Activated naive CD8-positive, alpha-beta T cell (primary cell): ENCODE measurements around the gene BCL11A.

Source experiments
- H3K27ac Mint-ChIP-seq: one replicate; pipeline ENCODE4 v1.8.0; 2021; ENCODE audit warnings: mixed read lengths
- H3K27me3 Mint-ChIP-seq: one replicate; pipeline ENCODE4 v1.8.0; 2021; ENCODE audit warnings: mixed read lengths
- H3K36me3 Mint-ChIP-seq: one replicate; pipeline ENCODE4 v1.8.0; 2021; ENCODE audit warnings: mixed read lengths
- H3K4me1 Mint-ChIP-seq: one replicate; pipeline ENCODE4 v1.8.0; 2021; ENCODE audit warnings: low read depth, mixed read lengths
- H3K4me3 Mint-ChIP-seq: one replicate; pipeline ENCODE4 v1.8.0; 2021; ENCODE audit warnings: mild to moderate bottlenecking, mixed read lengths
- H3K9me3 Mint-ChIP-seq: one replicate; pipeline ENCODE4 v1.8.0; 2021; ENCODE audit warnings: low read depth, mixed read lengths

The BCL11A gene

DNA sequence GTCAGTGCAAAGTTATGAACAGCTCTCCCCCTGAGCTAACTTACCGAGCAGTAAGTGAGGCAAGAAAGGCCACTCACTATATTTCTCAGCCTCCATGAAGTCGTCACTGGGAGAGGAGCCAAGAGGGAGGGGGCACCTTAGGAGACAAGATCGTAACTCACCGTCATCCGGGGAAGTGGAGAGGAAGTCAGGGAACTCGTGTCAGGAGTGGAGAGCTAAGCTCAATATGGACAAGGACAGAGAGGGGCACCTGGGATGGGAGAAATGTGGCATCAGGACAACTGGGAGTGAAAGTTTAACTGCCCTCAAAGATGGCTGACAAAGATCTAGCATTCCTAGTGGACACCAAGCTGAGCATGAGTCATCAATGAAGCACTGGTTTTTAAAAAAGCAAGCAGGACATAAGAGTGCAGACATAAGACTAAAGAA, 37.1 kb downstream of the BCL11A start:
- no peaks in the 10 kb centered on the region for H3K4me1 Mint-ChIP-seq
- peaks cover 4% of the 10 kb centered on the region for H3K27me3 Mint-ChIP-seq
- no peak overlapping the region for H3K4me3 Mint-ChIP-seq
- no peaks in the 10 kb centered on the region for H3K9me3 Mint-ChIP-seq
- no peaks in the 10 kb centered on the region for H3K36me3 Mint-ChIP-seq
- H3K27ac Mint-ChIP-seq: no peak overlapping the region

DNA sequence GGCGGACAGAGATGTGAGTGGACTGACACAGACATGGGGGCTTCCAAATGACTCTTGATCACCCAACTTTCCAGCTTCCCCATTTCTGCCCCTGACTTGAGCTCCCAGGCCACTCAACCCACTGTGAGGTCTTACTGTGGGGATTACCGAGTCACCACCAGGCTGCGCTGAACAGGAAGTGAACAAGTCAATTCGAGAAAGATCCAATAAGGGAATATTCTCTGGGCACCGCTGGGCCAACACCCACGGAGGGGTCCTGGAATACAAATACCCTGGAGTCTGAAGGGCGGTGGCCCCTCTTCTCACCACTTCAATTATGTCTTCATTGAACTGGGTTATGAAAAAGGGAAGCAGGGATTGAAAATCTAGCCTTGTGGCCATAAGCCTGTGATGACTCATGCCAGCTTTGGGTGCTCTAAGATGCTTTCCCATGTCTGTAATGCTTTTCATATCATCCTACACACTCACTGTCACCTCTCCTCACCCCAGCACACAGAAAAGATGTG, 37.7 kb downstream of the BCL11A start:
- Mint-ChIP-seq H3K27ac (no peak overlapping the region), H3K36me3 (no peaks in the 10 kb centered on the region), H3K4me1 (no peaks in the 10 kb centered on the region), H3K27me3 (peaks cover 4% of the 10 kb centered on the region), H3K4me3 (no peak overlapping the region), H3K9me3 (no peaks in the 10 kb centered on the region)

DNA sequence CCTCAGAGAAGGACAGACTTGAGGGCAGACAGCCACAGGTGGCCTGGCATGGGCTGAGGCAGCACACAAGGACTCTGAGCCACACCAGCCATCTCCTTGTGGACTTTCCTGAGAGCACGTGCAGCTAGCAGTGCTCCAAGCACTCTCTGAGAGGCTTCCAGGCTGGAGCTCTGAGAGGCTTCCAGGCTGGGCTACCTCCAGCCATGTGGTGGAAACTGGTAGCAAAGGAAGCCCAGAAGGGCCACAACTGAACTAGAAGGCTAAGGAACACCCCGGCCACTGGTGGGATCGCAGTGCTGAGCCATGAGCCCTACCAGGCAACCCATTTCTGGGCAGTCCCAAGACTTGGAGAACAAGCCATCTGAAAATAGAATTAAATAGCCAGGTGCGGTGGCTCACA, 39.5 kb downstream of the BCL11A start:
- H3K4me1 Mint-ChIP-seq: no peaks in the 10 kb centered on the region
- H3K27me3 Mint-ChIP-seq: peaks cover 4% of the 10 kb centered on the region
- no peak overlapping the region for H3K27ac Mint-ChIP-seq
- H3K9me3 Mint-ChIP-seq: no peaks in the 10 kb centered on the region
- H3K36me3 Mint-ChIP-seq: no peaks in the 10 kb centered on the region
- no peak overlapping the region for H3K4me3 Mint-ChIP-seq

DNA sequence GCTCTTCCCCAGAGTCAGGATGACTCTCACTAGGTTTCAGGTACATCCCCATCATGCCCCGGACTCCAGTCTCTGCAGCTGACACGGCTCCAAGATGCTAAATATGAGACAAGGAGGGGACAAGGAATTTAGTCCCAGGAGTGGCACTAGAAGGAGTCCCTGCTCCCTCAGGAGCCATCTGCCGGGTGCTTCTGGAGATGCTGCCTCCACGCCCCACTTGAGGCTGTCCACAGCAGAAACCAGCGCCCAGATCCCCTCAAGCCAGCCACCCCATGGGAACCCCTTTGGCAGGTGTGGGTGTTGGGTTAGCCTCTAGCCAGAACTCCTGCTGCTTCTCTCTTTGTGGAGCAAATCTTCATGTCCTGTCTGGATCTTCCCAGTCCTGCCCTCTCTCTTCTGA, 40.3 kb downstream of the BCL11A start:
- Mint-ChIP-seq H3K27me3 (peaks cover 4% of the 10 kb centered on the region), H3K9me3 (no peaks in the 10 kb centered on the region), H3K36me3 (no peaks in the 10 kb centered on the region), H3K27ac (no peak overlapping the region), H3K4me1 (no peaks in the 10 kb centered on the region), H3K4me3 (no peak overlapping the region)

DNA sequence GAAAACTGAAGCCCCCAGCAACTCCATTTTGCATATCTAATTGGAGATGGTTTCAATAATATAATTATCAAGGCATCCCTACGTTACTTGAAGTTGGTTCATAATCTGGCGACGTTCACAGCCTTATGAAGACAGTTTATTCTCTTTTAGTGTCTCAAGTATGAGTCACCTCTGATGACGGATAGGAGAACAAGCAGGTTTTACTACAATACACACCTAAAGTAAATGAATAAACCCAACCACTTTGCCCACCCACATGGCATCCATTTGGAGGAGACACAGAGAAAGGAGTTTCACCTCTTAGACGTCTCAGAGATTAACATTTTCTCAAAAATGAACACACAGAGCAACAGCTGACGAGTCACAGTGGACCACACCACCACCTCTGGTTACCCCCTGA, 40.8 kb downstream of the BCL11A start:
- no peaks in the 10 kb centered on the region for H3K9me3 Mint-ChIP-seq
- no peak overlapping the region for H3K27ac Mint-ChIP-seq
- H3K4me3 Mint-ChIP-seq: no peak overlapping the region

DNA sequence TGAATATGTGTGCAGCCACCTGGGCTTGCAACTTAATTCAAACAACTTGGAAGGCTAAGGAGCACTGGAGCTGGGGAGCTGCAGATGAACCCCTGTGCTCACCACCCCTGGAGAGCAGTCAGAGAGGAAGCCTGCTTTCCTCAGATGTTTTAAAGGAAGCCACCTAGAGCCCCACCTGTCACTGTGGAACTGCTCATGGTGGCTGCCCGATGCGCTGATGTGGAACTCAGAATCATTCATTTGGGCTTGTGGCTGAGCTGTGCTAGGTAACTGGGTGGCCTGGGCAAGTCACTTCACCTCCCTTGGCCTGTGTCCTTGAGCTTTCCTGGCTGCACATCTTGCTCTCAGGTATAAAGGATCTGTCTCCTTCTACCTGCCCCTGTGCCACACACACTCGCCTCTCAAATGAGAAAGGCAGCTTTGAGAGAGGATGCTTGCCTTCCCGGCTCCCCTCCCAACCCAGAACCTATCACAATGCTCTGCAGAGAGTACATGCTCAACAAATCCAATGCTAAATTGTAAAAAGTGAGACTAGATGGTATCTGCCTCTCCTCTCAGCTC, 41.3 kb downstream of the BCL11A start:
- Mint-ChIP-seq H3K4me1 (no peaks in the 10 kb centered on the region), H3K27ac (no peak overlapping the region), H3K9me3 (no peaks in the 10 kb centered on the region), H3K4me3 (no peak overlapping the region), H3K27me3 (peaks cover 4% of the 10 kb centered on the region), H3K36me3 (no peaks in the 10 kb centered on the region)

More for the DNA sequence above, 40.8 kb downstream of the BCL11A start:
- Mint-ChIP-seq H3K4me1 (no peaks in the 10 kb centered on the region), H3K36me3 (no peaks in the 10 kb centered on the region), H3K27me3 (peaks cover 4% of the 10 kb centered on the region)

DNA sequence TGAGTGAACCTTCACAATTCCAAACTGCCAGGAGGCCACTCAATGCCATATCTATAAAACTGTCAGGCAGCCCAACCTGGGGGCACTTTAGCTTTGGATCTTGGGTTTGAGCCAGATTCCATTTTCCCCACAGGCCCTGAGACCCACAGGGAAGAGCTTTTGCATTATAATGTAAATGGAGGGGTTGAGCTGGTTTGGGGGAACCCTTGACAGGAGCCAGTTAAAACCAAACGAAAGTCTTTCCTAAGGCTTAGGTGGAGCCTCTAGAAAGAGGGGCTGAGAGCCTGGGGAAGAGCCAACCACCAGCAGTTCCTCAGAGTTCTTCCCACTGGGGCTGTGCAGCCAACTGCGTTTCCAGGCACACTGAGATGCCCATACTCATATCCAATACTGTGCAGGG, 42.7 kb downstream of the BCL11A start:
- no peaks in the 10 kb centered on the region for H3K9me3 Mint-ChIP-seq
- H3K4me3 Mint-ChIP-seq: no peak overlapping the region
- no peaks in the 10 kb centered on the region for H3K4me1 Mint-ChIP-seq
- peaks cover 4% of the 10 kb centered on the region for H3K27me3 Mint-ChIP-seq
- H3K36me3 Mint-ChIP-seq: no peaks in the 10 kb centered on the region
- H3K27ac Mint-ChIP-seq: no peak overlapping the region

DNA sequence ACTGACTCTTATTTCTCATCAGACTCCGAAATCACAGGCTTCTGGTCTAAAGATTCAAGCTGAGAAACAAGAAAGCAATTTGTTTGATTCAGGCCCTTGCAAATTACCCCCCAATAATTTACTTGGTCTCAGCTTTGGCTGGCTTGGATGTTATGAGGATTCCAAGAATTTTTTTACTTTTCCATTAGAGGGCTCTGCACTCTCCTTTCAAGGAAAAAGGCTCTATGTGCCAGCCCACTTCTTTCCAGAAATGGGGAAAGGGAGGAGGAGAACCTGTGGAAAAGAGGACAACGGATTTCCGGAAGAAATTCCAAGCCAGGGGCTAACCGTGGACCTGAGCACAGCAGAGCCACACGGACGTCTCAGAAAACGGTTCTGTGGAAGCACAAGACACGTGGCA, 44.4 kb downstream of the BCL11A start:
- Mint-ChIP-seq H3K4me1 (no peaks in the 10 kb centered on the region), H3K27me3 (peaks cover 4% of the 10 kb centered on the region), H3K36me3 (no peaks in the 10 kb centered on the region), H3K27ac (no peak overlapping the region), H3K4me3 (no peak overlapping the region), H3K9me3 (no peaks in the 10 kb centered on the region)

DNA sequence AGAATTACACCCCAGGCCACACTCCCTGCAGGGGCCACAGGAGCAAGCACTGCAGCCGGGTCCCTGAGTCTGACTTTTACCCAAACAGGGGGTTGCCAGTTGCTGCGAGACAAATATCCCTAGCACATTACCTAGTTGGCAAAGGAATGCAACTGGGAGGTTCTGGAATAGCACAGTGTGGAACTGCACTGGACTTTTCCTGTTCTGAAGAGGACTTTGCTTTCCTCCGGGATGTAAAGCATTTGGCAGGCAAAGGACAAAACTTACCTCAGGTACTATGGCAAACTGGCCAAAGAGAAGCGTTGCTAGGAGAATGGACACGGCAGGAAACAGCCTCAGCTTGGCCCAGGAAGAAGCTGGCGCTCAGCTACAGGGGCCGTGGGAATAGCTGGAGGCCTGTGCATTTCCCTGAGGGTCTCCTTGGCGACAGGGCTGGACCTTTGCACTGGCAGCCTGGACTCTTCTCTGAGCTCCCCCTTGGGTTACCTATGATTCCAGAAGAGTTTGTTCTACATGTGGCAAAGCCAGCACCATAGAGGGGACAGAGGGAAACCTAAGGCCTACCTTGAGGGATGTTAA, 45.0 kb downstream of the BCL11A start:
- H3K27me3 Mint-ChIP-seq: peaks cover 2% of the 10 kb centered on the region
- H3K27ac Mint-ChIP-seq: no peak overlapping the region
- no peaks in the 10 kb centered on the region for H3K9me3 Mint-ChIP-seq
- H3K36me3 Mint-ChIP-seq: no peaks in the 10 kb centered on the region
- H3K4me1 Mint-ChIP-seq: no peaks in the 10 kb centered on the region
- no peak overlapping the region for H3K4me3 Mint-ChIP-seq

DNA sequence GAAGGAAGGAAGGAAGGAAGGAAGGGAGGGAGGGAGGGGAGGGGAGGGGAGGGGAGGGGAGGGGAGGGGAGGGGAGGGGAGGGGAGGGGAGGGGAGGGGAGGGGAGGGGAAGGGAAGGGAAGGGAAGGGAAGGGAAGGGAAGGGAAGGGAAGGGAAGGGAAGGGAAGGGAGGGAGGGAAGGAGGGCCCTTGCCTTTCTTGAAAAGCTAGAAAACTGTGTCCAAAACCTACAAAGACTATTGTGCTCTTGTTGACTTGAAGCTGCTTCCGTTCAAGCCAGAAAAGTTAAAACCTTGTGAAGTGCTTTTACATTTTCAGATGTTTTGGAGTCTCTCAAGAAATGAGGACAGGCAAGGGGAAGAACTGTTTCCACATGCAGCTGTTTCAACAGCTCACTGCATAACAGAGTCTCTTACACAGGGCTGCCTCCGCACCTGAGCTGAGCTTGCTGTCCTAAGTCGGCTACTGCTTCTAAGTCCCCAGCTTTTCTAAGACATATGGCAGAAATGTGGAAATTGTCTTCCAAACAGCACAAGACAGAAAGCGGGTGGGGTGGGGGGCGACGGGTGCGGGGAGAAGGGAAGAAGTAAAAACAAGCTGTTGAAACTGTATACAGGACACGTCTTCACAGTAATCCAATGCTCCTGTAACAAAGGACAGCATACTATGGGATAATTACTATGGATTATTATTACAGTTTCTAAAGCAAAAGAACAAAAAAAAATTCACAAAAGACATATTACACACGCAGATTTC, 46.1 kb downstream of the BCL11A start:
- Mint-ChIP-seq H3K4me1 (no peaks in the 10 kb centered on the region), H3K27ac (no peak overlapping the region), H3K9me3 (no peaks in the 10 kb centered on the region), H3K27me3 (no peaks in the 10 kb centered on the region), H3K36me3 (no peaks in the 10 kb centered on the region), H3K4me3 (no peak overlapping the region)

DNA sequence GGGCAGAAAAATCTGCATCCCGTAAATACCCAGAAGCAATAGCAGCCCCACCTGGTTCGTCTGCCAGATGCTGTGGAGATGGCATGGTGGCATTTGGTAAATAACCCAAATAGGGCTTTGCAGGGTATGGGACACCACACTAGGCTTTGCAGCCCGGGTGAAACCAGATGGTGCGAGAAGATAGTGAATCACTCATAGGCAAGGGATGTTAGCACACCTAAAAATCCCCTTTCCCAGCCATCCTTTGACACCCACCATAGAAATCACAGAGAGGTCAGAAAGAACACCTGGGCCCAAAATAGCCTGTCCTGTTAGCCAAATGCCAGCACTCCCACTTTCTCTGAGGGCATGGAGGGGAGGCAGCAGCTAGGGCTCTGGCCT, 47.6 kb downstream of the BCL11A start:
- Mint-ChIP-seq H3K4me1 (no peaks in the 10 kb centered on the region), H3K9me3 (no peaks in the 10 kb centered on the region), H3K27me3 (no peaks in the 10 kb centered on the region), H3K36me3 (no peaks in the 10 kb centered on the region), H3K4me3 (no peak overlapping the region), H3K27ac (no peak overlapping the region)

DNA sequence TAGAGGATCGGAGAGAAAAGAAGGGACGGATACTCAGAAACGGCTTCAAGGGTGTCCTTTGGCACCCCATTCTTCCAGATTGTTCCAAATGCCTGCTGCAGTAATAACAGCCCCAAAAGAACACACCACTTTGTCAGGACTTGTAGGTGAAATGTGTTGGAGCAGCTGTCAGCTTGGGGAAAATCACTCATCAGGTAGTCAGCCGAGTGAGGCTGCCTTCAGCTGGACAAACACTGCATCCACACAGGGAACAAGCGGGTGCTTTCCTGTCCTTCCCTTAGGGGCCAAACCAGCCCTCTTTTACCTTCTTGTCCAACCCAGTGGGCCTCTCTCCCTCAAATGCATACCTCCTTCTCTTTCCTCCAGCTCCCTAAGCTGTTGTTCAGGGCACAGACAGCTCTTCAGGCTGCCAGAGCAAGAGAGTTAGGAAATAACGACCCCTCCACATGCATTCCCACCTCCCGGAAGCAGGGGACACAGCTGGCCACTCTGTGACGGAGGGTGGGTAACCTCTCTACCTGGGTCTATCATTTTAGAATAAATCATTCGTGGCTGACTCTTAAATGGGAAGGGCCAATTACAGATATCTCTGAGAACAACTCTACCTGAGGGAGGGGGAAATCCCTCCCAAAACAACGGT, 48.1 kb downstream of the BCL11A start:
- Mint-ChIP-seq H3K27me3 (no peaks in the 10 kb centered on the region), H3K4me3 (no peak overlapping the region), H3K36me3 (no peaks in the 10 kb centered on the region)

DNA sequence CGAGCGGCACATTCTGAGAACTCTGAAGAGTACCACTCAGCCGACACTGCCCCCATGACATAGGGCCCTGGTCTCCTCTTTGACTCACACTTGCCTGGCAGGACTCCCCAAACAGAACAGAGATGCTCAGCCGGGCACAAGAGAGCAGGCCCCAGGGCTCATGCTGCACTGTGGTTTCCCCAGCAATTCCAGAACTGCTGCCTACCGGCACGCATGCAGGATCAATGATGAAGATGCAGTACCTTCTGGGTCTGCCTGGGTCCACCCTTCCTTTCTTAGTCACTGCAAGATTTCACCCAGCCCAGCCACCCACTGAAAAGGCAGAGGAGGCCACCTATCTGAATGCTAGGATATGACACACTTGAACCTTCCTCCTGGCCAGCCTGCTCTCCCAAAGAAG, 49.4 kb downstream of the BCL11A start:
- Mint-ChIP-seq H3K36me3 (no peaks in the 10 kb centered on the region), H3K27ac (no peak overlapping the region), H3K27me3 (no peaks in the 10 kb centered on the region), H3K9me3 (no peaks in the 10 kb centered on the region), H3K4me3 (no peak overlapping the region), H3K4me1 (no peaks in the 10 kb centered on the region)

More for the DNA sequence above, 48.1 kb downstream of the BCL11A start:
- Mint-ChIP-seq H3K4me1 (no peaks in the 10 kb centered on the region), H3K9me3 (no peaks in the 10 kb centered on the region), H3K27ac (no peak overlapping the region)

DNA sequence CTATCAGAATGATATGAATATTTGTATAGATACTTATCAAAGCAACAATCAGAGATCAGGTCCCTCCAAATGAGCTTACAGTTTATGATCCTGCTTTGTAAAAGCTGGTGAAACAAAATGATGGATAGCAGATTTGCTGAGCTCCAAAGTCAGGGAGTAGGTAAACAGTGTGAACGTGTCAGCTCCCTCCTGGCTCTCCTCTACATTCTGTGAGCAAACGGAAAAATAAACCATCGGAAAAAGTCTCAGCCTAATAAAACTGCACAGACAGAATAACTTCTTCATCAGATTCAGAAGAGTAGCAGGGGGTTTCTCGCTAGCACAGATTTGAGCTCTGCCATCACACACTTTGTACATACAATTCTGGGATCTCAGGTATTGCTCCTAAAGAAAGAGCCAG, 51.3 kb downstream of the BCL11A start:
- no peaks in the 10 kb centered on the region for H3K27me3 Mint-ChIP-seq
- H3K36me3 Mint-ChIP-seq: no peaks in the 10 kb centered on the region
- no peak overlapping the region for H3K4me3 Mint-ChIP-seq
- no peaks in the 10 kb centered on the region for H3K9me3 Mint-ChIP-seq
- H3K27ac Mint-ChIP-seq: no peak overlapping the region
- no peaks in the 10 kb centered on the region for H3K4me1 Mint-ChIP-seq

DNA sequence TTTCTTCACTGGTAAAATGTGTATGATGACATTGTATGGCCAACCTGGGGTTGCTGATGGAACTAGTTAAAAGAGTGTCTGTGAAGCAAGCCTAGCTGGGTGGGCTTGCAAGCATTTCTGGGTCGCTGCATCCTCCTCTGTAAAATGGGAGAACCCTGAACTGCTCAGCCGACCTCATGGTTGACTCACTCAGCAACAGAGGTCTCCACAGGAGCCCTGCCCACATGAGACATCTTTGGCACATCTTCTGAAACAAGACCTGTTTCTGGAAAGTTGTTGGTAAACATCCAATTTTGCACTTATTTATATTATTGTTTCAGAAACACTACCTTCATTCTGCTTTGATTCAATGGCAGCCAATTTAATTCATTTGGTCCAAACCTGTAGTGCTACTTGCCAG, 52.6 kb downstream of the BCL11A start:
- H3K9me3 Mint-ChIP-seq: no peaks in the 10 kb centered on the region
- H3K27ac Mint-ChIP-seq: no peak overlapping the region

More for the DNA sequence above, 52.6 kb downstream of the BCL11A start:
- Mint-ChIP-seq H3K4me1 (no peaks in the 10 kb centered on the region), H3K27me3 (no peaks in the 10 kb centered on the region), H3K36me3 (no peaks in the 10 kb centered on the region), H3K4me3 (no peak overlapping the region)
